Measurements from ENCODE around the gene GSTA4. TPM values are rescaled to one million over a fixed set of nuclear protein-coding genes. Genes with fewer than 3 reads are reported as not detected.

GSTA4 gene
- total and polyA plus RNA-seq, 2 experiments from 2014 or later: 19.3 to 29.9 TPM

DNA sequence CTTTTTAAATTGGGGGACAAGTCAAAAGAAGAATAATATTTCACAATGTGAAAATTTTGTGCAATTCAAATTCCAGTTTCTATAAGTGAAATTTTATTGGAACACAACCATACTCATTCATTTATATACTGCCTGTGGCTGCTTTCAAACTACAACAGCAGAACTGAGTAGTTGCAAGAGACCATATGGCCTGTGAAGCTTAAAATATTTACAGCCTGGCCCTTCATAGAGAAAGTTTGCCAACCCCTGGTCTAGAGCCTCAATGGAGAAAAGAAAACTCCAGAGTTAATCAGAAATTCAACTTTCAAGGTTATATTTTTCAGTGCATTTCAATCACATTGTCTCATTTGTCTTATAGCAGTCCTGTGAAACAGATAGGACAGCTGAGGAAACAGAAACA is 43.5 kb upstream of the GSTA4 start:
- H3K36me3 Mint-ChIP-seq (ENCODE audit: low read depth): peaks cover 26% of the 10 kb centered on the region
- no peaks in the 10 kb centered on the region for H3K27me3 ChIP-seq (ENCODE audit: insufficient read depth)
- H3K4me3 Mint-ChIP-seq: no peak overlapping the region
- H4K20me1 ChIP-seq (replicated peaks; ENCODE audit: insufficient read depth): no peaks in the 10 kb centered on the region
- no peak for TF ChIP-seq EZH2phosphoT487 (IDR thresholded peaks at IDR 0.05; ENCODE audit: unreplicated experiment)
- no peak for TF ChIP-seq CREB1 (CRISPR knock-in tag; IDR thresholded peaks at IDR 0.05; ENCODE audit: low read depth)
- TF ChIP-seq EZH2 (IDR thresholded peaks at IDR 0.05; ENCODE audit: low read depth, unreplicated experiment): no peak
- TF ChIP-seq JUNB (IDR thresholded peaks at IDR 0.05; ENCODE audit: unreplicated experiment): no peak
- TF ChIP-seq, protein P1, sequence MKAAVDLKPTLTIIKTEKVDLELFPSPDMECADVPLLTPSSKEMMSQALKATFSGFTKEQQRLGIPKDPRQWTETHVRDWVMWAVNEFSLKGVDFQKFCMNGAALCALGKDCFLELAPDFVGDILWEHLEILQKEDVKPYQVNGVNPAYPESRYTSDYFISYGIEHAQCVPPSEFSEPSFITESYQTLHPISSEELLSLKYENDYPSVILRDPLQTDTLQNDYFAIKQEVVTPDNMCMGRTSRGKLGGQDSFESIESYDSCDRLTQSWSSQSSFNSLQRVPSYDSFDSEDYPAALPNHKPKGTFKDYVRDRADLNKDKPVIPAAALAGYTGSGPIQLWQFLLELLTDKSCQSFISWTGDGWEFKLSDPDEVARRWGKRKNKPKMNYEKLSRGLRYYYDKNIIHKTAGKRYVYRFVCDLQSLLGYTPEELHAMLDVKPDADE (IDR thresholded peaks at IDR 0.05): no peak
- TF ChIP-seq, protein P2, sequence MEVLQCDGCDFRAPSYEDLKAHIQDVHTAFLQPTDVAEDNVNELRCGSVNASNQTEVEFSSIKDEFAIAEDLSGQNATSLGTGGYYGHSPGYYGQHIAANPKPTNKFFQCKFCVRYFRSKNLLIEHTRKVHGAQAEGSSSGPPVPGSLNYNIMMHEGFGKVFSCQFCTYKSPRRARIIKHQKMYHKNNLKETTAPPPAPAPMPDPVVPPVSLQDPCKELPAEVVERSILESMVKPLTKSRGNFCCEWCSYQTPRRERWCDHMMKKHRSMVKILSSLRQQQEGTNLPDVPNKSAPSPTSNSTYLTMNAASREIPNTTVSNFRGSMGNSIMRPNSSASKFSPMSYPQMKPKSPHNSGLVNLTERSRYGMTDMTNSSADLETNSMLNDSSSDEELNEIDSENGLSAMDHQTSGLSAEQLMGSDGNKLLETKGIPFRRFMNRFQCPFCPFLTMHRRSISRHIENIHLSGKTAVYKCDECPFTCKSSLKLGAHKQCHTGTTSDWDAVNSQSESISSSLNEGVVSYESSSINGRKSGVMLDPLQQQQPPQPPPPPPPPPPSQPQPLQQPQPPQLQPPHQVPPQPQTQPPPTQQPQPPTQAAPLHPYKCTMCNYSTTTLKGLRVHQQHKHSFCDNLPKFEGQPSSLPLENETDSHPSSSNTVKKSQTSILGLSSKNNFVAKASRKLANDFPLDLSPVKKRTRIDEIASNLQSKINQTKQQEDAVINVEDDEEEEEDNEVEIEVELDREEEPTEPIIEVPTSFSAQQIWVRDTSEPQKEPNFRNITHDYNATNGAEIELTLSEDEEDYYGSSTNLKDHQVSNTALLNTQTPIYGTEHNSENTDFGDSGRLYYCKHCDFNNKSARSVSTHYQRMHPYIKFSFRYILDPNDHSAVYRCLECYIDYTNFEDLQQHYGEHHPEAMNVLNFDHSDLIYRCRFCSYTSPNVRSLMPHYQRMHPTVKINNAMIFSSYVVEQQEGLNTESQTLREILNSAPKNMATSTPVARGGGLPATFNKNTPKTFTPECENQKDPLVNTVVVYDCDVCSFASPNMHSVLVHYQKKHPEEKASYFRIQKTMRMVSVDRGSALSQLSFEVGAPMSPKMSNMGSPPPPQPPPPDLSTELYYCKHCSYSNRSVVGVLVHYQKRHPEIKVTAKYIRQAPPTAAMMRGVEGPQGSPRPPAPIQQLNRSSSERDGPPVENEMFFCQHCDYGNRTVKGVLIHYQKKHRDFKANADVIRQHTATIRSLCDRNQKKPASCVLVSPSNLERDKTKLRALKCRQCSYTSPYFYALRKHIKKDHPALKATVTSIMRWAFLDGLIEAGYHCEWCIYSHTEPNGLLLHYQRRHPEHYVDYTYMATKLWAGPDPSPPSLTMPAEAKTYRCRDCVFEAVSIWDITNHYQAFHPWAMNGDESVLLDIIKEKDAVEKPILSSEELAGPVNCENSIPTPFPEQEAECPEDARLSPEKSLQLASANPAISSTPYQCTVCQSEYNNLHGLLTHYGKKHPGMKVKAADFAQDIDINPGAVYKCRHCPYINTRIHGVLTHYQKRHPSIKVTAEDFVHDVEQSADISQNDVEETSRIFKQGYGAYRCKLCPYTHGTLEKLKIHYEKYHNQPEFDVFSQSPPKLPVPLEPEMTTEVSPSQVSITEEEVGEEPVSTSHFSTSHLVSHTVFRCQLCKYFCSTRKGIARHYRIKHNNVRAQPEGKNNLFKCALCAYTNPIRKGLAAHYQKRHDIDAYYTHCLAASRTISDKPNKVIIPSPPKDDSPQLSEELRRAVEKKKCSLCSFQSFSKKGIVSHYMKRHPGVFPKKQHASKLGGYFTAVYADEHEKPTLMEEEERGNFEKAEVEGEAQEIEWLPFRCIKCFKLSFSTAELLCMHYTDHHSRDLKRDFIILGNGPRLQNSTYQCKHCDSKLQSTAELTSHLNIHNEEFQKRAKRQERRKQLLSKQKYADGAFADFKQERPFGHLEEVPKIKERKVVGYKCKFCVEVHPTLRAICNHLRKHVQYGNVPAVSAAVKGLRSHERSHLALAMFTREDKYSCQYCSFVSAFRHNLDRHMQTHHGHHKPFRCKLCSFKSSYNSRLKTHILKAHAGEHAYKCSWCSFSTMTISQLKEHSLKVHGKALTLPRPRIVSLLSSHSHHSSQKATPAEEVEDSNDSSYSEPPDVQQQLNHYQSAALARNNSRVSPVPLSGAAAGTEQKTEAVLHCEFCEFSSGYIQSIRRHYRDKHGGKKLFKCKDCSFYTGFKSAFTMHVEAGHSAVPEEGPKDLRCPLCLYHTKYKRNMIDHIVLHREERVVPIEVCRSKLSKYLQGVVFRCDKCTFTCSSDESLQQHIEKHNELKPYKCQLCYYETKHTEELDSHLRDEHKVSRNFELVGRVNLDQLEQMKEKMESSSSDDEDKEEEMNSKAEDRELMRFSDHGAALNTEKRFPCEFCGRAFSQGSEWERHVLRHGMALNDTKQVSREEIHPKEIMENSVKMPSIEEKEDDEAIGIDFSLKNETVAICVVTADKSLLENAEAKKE (CRISPR knock-in tag; IDR thresholded peaks at IDR 0.05): no peak
- TF ChIP-seq, protein P3, sequence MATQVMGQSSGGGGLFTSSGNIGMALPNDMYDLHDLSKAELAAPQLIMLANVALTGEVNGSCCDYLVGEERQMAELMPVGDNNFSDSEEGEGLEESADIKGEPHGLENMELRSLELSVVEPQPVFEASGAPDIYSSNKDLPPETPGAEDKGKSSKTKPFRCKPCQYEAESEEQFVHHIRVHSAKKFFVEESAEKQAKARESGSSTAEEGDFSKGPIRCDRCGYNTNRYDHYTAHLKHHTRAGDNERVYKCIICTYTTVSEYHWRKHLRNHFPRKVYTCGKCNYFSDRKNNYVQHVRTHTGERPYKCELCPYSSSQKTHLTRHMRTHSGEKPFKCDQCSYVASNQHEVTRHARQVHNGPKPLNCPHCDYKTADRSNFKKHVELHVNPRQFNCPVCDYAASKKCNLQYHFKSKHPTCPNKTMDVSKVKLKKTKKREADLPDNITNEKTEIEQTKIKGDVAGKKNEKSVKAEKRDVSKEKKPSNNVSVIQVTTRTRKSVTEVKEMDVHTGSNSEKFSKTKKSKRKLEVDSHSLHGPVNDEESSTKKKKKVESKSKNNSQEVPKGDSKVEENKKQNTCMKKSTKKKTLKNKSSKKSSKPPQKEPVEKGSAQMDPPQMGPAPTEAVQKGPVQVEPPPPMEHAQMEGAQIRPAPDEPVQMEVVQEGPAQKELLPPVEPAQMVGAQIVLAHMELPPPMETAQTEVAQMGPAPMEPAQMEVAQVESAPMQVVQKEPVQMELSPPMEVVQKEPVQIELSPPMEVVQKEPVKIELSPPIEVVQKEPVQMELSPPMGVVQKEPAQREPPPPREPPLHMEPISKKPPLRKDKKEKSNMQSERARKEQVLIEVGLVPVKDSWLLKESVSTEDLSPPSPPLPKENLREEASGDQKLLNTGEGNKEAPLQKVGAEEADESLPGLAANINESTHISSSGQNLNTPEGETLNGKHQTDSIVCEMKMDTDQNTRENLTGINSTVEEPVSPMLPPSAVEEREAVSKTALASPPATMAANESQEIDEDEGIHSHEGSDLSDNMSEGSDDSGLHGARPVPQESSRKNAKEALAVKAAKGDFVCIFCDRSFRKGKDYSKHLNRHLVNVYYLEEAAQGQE (IDR thresholded peaks at IDR 0.05; ENCODE audit: unreplicated experiment): no peak
- TF ChIP-seq ZNF114 (CRISPR knock-in tag; IDR thresholded peaks at IDR 0.05): no peak
- no peak for TF ChIP-seq STAT1 (IDR thresholded peaks at IDR 0.05; ENCODE audit: unreplicated experiment)
- no peak for TF ChIP-seq ZNF331 (CRISPR knock-in tag; IDR thresholded peaks at IDR 0.05; ENCODE audit: low read depth)
- no peak for TF ChIP-seq POLR2AphosphoS5 (IDR thresholded peaks at IDR 0.05; ENCODE audit: low read depth)
- TF ChIP-seq NANOG (IDR thresholded peaks at IDR 0.05; ENCODE audit: borderline replicate concordance): no peak
- TF ChIP-seq, protein P4, sequence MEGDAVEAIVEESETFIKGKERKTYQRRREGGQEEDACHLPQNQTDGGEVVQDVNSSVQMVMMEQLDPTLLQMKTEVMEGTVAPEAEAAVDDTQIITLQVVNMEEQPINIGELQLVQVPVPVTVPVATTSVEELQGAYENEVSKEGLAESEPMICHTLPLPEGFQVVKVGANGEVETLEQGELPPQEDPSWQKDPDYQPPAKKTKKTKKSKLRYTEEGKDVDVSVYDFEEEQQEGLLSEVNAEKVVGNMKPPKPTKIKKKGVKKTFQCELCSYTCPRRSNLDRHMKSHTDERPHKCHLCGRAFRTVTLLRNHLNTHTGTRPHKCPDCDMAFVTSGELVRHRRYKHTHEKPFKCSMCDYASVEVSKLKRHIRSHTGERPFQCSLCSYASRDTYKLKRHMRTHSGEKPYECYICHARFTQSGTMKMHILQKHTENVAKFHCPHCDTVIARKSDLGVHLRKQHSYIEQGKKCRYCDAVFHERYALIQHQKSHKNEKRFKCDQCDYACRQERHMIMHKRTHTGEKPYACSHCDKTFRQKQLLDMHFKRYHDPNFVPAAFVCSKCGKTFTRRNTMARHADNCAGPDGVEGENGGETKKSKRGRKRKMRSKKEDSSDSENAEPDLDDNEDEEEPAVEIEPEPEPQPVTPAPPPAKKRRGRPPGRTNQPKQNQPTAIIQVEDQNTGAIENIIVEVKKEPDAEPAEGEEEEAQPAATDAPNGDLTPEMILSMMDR (conservative IDR thresholded peaks at IDR 0.05; ENCODE audit: low read depth in 2 of 2): no peak
- H3K4me1 ChIP-seq (ENCODE audit: insufficient read depth): peaks cover 4% of the 10 kb centered on the region
- 0 out of 2 replicates have a peak, but pooled peaks cover 3% of the 10 kb centered on the region for H3K36me3 ChIP-seq (ENCODE audit: insufficient read depth)
- no peak overlapping the region for H3K4me2 ChIP-seq
- no peak overlapping the region for H3K27ac Mint-ChIP-seq
- ATAC-seq (no peak), DNase-seq (ENCODE audit: low spot score) (no peak)
- H3K79me2 ChIP-seq (replicated peaks; ENCODE audit: insufficient read depth): no peaks in the 10 kb centered on the region
- no peak overlapping the region for H3K4me3 ChIP-seq
- H2AFZ ChIP-seq: no peak overlapping the region
- H3K4me1 Mint-ChIP-seq: peaks cover 7% of the 10 kb centered on the region
- H3K27ac ChIP-seq (ENCODE audit: low read depth): no peak overlapping the region
- H3K9me3 Mint-ChIP-seq: no peaks in the 10 kb centered on the region
- H3K9me2 ChIP-seq (ENCODE audit: insufficient read depth): no peaks in the 10 kb centered on the region
- no peaks in the 10 kb centered on the region for H3F3A ChIP-seq (replicated peaks; ENCODE audit: low read depth)
- peaks cover 4% of the 10 kb centered on the region for H3K27me3 Mint-ChIP-seq (ENCODE audit: insufficient read depth, low read depth, poor library complexity)
